ENCODE results near the gene RSPH6A.

RSPH6A gene

DNA sequence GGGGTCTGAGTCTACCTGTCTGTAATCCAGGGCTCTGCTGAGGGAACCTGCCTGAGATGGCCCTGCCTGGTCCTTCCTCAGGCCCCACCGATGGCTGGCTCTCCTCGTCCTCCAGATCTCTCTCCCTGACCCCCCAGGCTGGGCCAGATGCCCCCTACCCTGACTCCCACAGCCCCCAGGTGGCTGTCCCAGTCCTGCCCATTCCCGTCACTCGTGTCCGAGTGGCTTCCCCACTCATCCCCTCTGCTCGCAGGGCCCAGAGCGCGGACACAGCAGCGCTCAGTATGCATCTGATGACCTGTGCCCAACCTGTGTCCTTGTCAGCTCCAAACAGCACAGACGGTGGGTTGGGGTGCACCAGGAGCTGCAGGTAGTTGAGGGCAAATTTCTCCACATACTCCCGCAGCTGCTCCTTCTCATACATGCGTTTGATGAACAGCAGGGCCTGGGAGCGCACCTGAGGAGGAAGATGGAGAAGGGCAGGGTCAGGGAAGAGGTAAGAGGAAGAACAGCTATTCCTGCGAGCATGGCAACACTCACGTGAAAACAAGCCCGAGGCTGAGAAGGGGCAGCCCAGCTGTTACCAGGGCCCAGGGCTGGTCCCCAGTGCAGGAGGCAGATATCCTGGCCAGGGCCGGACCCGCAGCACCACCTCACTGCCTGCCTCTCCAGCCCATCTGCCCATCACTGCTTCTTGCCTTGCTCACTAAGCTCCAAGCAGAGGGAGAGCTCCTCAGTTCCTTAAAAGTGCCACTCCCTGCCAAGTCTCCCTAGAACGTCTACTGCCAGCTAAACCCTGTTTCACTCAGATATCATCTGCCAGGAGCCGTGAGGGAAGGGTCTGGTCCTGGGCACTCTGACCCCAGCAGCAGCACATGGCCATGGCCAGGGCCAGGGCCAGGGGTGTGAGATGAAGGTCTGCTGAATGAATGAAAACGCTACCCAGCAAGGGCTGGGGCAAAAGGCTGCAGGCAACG, 11.1 kb upstream of the RSPH6A start:
- DNase-seq (ENCODE audit: low read depth) = no peak
- H3K4me3 ChIP-seq (ENCODE audit: low read length) = no peak overlapping the region
- TF ChIP-seq, protein P1, sequence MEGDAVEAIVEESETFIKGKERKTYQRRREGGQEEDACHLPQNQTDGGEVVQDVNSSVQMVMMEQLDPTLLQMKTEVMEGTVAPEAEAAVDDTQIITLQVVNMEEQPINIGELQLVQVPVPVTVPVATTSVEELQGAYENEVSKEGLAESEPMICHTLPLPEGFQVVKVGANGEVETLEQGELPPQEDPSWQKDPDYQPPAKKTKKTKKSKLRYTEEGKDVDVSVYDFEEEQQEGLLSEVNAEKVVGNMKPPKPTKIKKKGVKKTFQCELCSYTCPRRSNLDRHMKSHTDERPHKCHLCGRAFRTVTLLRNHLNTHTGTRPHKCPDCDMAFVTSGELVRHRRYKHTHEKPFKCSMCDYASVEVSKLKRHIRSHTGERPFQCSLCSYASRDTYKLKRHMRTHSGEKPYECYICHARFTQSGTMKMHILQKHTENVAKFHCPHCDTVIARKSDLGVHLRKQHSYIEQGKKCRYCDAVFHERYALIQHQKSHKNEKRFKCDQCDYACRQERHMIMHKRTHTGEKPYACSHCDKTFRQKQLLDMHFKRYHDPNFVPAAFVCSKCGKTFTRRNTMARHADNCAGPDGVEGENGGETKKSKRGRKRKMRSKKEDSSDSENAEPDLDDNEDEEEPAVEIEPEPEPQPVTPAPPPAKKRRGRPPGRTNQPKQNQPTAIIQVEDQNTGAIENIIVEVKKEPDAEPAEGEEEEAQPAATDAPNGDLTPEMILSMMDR (conservative IDR thresholded peaks at IDR 0.05; ENCODE audit: low read length) = no peak

DNA sequence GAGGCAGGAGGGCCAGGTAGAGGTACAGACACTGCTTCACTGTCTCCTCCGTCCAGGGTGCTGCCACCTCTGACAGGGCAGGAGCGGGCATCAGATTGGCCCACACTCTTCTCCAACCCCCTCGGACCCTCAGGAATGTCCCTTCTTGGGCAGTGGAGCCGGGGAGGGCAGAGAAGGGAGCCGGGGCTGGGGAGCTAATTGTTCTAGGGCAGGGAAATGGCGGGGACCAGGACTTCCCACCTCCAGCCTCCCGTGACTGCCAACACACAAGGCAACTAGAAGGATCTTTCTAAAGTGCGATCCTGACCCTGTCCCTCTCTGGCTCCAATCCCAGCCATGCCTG, 10.1 kb upstream of the RSPH6A start:
- TF ChIP-seq, protein P1 (conservative IDR thresholded peaks at IDR 0.05; ENCODE audit: low read length) = no peak

DNA sequence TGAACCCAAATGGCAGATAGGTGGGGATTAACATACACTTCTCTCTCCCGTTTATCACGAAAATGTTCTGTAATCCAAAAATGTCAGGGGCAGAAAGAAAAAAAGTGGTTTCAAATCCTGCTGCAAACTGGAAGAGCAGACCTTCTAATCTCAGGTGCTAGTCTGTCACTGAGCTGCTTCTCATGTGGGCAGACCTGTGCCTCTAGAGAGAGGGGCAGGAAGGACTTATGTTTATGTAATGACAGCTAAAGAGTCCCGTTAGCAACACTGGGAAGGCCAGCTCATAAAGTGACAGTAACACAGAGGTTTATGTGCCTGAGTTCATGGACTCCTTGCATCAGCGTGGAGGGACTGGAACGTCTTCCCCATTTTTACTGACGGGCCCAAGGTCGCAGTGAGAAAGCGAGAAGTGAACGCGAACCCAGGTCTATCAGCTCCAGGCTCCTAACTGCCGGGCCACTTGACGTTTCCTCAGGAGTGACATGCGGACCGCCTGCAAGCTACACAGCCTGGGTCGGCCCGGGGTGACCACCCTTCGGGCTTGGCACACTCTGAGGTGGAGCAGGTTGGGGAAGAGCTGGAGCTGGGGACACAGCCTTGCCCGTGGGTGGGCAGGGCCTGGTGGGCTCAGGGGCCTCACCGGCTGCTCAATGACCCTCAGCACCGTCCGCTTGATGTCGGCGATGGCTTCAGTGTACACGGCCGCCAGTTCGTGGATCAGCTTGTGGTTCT, 9.6 kb upstream of the RSPH6A start:
- H3K4me3 ChIP-seq (ENCODE audit: low read length) = no peak overlapping the region
- TF ChIP-seq, protein P1 (conservative IDR thresholded peaks at IDR 0.05; ENCODE audit: low read length) = no peak
- DNase-seq (ENCODE audit: low read depth) = no peak

More for the DNA sequence above, 10.1 kb upstream of the RSPH6A start:
- DNase-seq (ENCODE audit: low read depth) = no peak
- H3K4me3 ChIP-seq (ENCODE audit: low read length) = no peak overlapping the region

DNA sequence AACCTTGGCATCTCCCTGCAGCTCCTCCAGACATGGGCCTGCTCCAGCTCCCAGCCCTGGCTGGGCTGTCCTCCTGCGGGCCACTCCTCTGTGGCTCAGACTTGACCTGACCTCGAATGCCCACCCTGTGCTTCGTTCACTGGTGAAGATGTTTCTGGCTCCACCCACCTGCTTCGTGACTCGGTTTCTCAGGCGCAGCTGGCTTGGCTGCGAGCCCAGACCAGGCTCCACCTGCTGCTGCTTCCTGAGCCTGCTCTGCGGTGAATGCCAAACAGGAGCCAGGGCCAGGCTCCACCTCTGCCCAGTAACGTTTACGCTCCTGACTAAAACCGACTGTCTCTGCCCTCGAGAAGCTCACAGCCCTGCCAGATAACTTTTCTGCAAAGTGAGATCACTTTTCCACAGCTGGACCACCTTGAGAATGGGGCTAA, 8.9 kb upstream of the RSPH6A start:
- no peak for DNase-seq (ENCODE audit: low read depth)
- H3K4me3 ChIP-seq (ENCODE audit: low read length) = no peak overlapping the region
- TF ChIP-seq, protein P1 (conservative IDR thresholded peaks at IDR 0.05; ENCODE audit: low read length) = no peak

DNA sequence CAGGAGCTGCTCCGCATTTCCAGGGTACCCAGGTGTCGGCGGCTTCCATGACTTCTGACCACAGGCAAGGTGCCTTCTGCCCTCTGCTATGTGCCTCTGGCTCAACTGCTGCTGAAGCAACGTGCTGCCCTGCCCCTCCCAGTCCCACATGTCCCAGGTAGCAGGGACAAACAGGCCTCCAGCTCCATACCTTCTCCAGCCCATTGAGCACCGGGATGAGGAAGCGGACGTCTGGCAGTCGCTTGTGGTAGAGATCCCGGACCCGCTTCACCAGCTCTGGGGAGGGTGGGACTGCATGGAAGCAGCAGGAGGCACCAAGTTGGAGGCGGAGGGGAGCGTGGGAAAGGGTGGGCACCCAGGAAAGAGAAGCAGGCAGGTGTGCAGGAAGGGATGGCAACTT, 8.1 kb upstream of the RSPH6A start:
- no peak for DNase-seq (ENCODE audit: low read depth)
- TF ChIP-seq, protein P1 (conservative IDR thresholded peaks at IDR 0.05; ENCODE audit: low read length) = no peak
- H3K4me3 ChIP-seq (ENCODE audit: low read length) = no peak overlapping the region

DNA sequence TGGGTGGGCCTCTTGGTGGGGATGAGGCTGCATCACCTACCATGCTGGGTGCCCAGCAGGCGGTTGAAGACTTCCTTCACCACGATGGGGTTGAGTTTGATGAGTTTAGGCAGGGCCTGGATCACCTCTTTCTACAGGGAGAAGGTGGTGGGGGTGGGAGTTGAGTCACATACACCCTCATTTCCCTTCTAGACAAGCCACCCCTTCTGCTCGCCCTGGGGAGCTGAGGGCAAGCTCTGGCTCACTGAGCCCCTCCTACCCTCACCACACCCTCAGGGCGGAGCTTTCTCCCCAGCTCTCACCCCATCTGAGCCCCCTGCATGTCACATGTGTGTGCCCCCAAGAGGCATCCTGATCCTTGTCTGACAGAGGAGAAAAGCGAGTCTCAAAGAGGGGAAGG, 7.6 kb upstream of the RSPH6A start:
- TF ChIP-seq, protein P1 (conservative IDR thresholded peaks at IDR 0.05; ENCODE audit: low read length) = no peak
- no peak overlapping the region for H3K4me3 ChIP-seq (ENCODE audit: low read length)
- no peak for DNase-seq (ENCODE audit: low read depth)

Measured in AG10803 (cell line).